Prostate gland (tissue), 2 donors: Measurements from ENCODE around the gene OSBPL1A. TPM values are rescaled to one million over a fixed set of nuclear protein-coding genes. Genes with fewer than 3 reads are reported as not detected.
A peak's percentile ranks its signal among the peaks of the same experiment; 100 is the strongest.

Source experiments
- DNase-seq: peaks from one replicate; pipeline ENCODE4 v3.0.0-alpha.2; 2019; ENCODE audit warnings: low spot score
- H3K27ac ChIP-seq, 2 donors: fragments of 200-600 bp; sonication (generic); 2 replicates each; pipeline ENCODE4 v1.5.1; 2017 to 2019
- H3K27me3 ChIP-seq: fragments of 200-600 bp; sonication (generic); replicated peaks from 2 replicates; pipeline ENCODE4 v1.5.1; 2019; ENCODE audit not compliant: insufficient read depth
- H3K36me3 ChIP-seq, 2 donors: fragments of 200-600 bp; sonication (generic); 1 replicate in 1 of 2; 2 replicates in 1 of 2; pipeline versions ENCODE4 v1.5.1 to v1.8.1; 2017 to 2019
- H3K4me1 ChIP-seq: fragments of 200-600 bp; sonication (generic); replicated peaks from 2 replicates; pipeline ENCODE4 v1.5.1; 2019
- H3K4me3 ChIP-seq, 2 donors: fragments of 200-600 bp; sonication (generic); 2 replicates each; pipeline ENCODE4 v1.5.1; 2017 to 2019
- H3K9me3 ChIP-seq: fragments of 200-600 bp; sonication (generic); 2 replicates; pipeline ENCODE4 v1.5.1; 2017
- POLR2A ChIP-seq: fragments of 450-650 bp; IDR thresholded peaks from one replicate; pipeline ENCODE4 v1.6.1; 2016; ENCODE audit warnings: antibody characterized with exemption, mild to moderate bottlenecking
- POLR2AphosphoS5 ChIP-seq: sonication (generic); formaldehyde crosslinking; IDR thresholded peaks from one replicate; pipeline ENCODE4 v1.6.1; 2017; ENCODE audit warnings: antibody characterized with exemption
- WGBS: methylation state at CpG from one replicate; pipeline ENCODE4 v1.1.5; 2018; 5-methylcytosine and 5-hydroxymethylcytosine counted together
- intact Hi-C: fragments of 100-400 bp; cut with DNase I; formaldehyde crosslinking; loops from one replicate; pipeline ENCODE4 v1.14.2; 2022
- total RNA-seq, 2 donors: library from RNA; depleted of rRNA; stranded (reverse); fragments of >200 nt; gene quantifications; one replicate each; pipeline ENCODE4 v1.1.0, GENCODE V29; 2016
- TF ChIP-seq, protein P1 (sequence below), 4 experiments: fragments of 200-600 bp in 2 of 4; fragments of 450-650 bp in 2 of 4; sonication (generic) in 2 of 4; IDR thresholded peaks; 1 replicate in 3 of 4; 2 replicates in 1 of 4; pipeline ENCODE4 v1.5.1; 2016 to 2019; ENCODE audit warnings: antibody characterized with exemption in 4 of 4, mild to moderate bottlenecking in 2 of 4, moderate library complexity in 2 of 4

Gene OSBPL1A
- total RNA-seq, 2 donors from 2014 or later: 33.7 to 39.1 TPM

DNA sequence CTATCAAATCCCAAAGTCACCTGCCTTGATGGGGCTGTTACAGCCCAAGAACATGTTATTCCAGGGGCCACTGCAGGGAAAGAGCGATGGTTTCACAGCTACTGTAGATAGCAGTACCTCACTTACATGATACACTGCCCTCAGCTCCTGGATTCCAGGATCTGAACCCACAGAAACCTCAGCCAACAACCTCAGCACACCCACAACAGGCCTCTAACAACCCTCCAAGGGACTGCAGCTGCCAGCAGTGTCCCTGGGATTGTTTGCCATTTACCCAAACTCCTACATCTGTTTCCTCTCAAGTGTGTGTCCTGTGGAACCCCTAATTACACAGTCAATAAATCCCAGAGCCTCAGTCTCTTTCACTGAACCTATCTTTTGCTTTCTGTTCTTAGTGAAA is 28.2 kb downstream of the OSBPL1A start:
- Histone ChIP-seq H3K4me1 (no peaks in the 10 kb centered on the region), H3K4me3 (no peak overlapping the region), H3K36me3 (no peaks in the 10 kb centered on the region), H3K27me3 (no peaks in the 10 kb centered on the region), H3K27ac (no peak overlapping the region), H3K9me3 (no peaks in the 10 kb centered on the region)
- intact Hi-C loops: no loop called here
- WGBS: 100% methylated on average over 1 of the region's 1 CpG
- TF ChIP-seq POLR2A: no peak
- TF ChIP-seq, protein P1, sequence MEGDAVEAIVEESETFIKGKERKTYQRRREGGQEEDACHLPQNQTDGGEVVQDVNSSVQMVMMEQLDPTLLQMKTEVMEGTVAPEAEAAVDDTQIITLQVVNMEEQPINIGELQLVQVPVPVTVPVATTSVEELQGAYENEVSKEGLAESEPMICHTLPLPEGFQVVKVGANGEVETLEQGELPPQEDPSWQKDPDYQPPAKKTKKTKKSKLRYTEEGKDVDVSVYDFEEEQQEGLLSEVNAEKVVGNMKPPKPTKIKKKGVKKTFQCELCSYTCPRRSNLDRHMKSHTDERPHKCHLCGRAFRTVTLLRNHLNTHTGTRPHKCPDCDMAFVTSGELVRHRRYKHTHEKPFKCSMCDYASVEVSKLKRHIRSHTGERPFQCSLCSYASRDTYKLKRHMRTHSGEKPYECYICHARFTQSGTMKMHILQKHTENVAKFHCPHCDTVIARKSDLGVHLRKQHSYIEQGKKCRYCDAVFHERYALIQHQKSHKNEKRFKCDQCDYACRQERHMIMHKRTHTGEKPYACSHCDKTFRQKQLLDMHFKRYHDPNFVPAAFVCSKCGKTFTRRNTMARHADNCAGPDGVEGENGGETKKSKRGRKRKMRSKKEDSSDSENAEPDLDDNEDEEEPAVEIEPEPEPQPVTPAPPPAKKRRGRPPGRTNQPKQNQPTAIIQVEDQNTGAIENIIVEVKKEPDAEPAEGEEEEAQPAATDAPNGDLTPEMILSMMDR (IDR thresholded peaks at IDR 0.05): no peak
- TF ChIP-seq POLR2AphosphoS5: no peak
- no peak for DNase-seq

DNA sequence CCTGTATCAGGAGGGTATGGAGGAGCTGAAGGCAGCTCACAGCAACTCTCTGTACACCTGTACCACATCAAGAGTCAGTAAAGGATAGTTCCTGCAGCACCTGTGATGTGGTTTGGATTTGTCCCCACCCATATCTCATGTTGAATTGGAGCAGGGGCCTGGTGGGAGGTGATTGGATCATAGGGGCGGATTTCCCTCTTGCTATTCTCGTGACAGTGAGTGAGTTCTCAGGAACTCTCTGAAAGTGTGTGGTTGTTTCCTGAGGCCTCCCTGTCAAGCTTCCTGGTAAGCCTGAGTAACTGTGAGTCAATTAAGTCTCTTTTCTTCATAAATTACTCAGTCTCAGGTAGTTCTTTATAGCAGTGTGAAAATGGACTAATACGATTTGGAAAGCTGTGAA is 28.9 kb downstream of the OSBPL1A start:
- 84% methylated on average over 3 of the region's 3 CpGs for WGBS
- intact Hi-C loops: no loop called here
- no peak for DNase-seq
- H3K27me3 ChIP-seq: no peaks in the 10 kb centered on the region
- no peak overlapping the region for H3K27ac ChIP-seq
- H3K9me3 ChIP-seq: no peaks in the 10 kb centered on the region
- no peak overlapping the region for H3K4me3 ChIP-seq
- TF ChIP-seq POLR2A: no peak
- TF ChIP-seq, protein P1 (IDR thresholded peaks at IDR 0.05): no peak
- TF ChIP-seq POLR2AphosphoS5: no peak
- no peaks in the 10 kb centered on the region for H3K4me1 ChIP-seq
- H3K36me3 ChIP-seq: no peaks in the 10 kb centered on the region

DNA sequence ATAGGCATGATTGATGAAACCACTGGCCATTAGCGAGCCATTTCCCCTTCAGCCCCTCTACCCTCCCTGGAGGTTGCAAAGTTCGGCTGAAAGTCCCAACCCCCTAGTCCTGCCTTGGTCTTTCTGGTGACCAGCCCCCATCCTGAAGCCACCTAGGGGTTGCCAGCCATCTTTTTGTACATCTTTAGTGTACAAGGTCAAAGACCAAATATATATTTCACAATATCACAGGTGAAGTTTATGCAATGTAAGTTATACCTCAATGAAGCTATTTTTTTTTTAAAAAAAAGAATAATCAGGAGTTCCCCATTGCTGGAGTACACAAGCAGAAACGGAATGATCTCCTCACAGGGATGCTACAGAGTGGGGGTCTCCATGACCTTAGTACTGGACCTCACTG is 31.3 kb downstream of the OSBPL1A start:
- no peak overlapping the region for H3K27ac ChIP-seq
- H3K9me3 ChIP-seq: no peaks in the 10 kb centered on the region
- TF ChIP-seq, protein P1 (IDR thresholded peaks at IDR 0.05): no peak
- TF ChIP-seq POLR2AphosphoS5 (no peak), POLR2A (no peak)
- no peaks in the 10 kb centered on the region for H3K4me1 ChIP-seq
- DNase-seq: no peak
- no peaks in the 10 kb centered on the region for H3K36me3 ChIP-seq
- no peaks in the 10 kb centered on the region for H3K27me3 ChIP-seq
- no peak overlapping the region for H3K4me3 ChIP-seq
- 92% methylated on average over 3 of the region's 3 CpGs for WGBS
- intact Hi-C loops: no loop called here

DNA sequence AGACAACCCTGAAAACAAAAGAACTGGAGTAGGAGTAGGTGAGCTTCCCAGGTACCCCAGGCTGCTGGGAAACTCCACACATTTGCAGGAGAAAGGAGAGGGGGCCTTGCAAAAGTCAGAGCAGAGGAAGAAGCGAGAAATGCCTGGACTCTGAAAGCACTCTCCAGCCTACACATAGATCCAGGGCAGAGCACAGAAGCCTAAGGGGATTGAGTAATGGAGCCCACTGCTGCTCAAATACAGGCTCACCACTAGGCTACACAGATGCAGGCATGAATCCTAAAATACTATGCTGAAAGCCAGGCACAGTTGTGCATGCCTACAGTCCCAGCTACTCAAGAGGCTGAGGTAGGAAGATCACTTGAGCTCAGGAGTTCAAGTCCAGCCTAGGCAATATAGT is 33.4 kb downstream of the OSBPL1A start:
- no peak overlapping the region for H3K27ac ChIP-seq
- DNase-seq: no peak
- no peaks in the 10 kb centered on the region for H3K9me3 ChIP-seq
- H3K4me3 ChIP-seq: no peak overlapping the region
- no peaks in the 10 kb centered on the region for H3K4me1 ChIP-seq
- 100% methylated on average over 1 of the region's 1 CpG for WGBS
- no peak for TF ChIP-seq POLR2AphosphoS5
- TF ChIP-seq, protein P1 (IDR thresholded peaks at IDR 0.05): no peak
- no peak for TF ChIP-seq POLR2A
- intact Hi-C loops: loop anchor here (5.0 kb wide), 1 partner anchor 123 kb away; no protein-coding TSS in a partner anchor
- H3K27me3 ChIP-seq: no peaks in the 10 kb centered on the region
- H3K36me3 ChIP-seq: no peaks in the 10 kb centered on the region

DNA sequence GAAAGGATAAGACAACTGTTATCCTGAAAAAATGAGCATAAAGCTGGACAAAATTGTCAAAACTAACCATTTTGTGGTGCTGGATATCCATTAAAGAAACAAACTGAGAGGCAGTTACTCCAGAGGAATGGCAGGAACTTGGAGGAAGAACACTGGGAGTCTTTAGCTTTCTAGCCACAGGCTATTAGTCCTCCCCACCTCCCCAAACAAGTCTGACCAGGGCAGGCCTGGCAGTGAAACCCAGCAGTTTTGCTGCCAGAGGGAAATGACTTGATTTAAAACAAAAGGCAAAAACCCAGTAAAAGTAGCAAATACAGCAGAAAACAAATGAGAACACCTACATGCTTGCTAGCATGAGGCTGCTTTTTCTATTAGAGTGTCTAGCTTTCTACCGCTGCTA is 34.9 kb downstream of the OSBPL1A start:
- Histone ChIP-seq H3K36me3 (no peaks in the 10 kb centered on the region), H3K4me3 (no peak overlapping the region), H3K27ac (peak overlapping the region; percentile 42 to 48), H3K27me3 (no peaks in the 10 kb centered on the region), H3K9me3 (no peaks in the 10 kb centered on the region), H3K4me1 (no peaks in the 10 kb centered on the region)
- DNase-seq: peak; percentile 55
- TF ChIP-seq POLR2AphosphoS5 (peak; percentile 48), POLR2A (no peak)
- WGBS: 59% methylated on average over 1 of the region's 1 CpG
- intact Hi-C loops: loop anchor here (5.0 kb wide), 1 partner anchor 125 kb away; no protein-coding TSS in a partner anchor
